SK-N-SH (cell line): ENCODE data around the gene MYH10. TPM values are rescaled to one million over a fixed set of nuclear protein-coding genes. Genes with fewer than 3 reads are reported as not detected.

ENCODE experiments used
- CTCF ChIA-PET: fragments of 300-600, 350-600 bp; formaldehyde crosslinking; extraction: SDS; loops from one replicate; lab custom pipeline; 2021; lab: Yijun Ruan, JAX
- POLR2A ChIA-PET: fragments of 350-600 bp; sonication (Branson Sonifier 250); formaldehyde crosslinking; extraction: SDS; loops from one replicate; lab custom pipeline; 2020; ENCODE audit warnings: antibody characterized with exemption, inconsistent platforms; lab: Yijun Ruan, JAX
- DNase-seq: peaks from one replicate; pipeline ENCODE4 v3.0.0; 2012
- H2AFZ ChIP-seq: fragments of 200-600 bp; sonication (generic); 2 replicates; pipeline ENCODE4 v1.8.1; 2016; ENCODE audit warnings: antibody characterized with exemption, mild to moderate bottlenecking, low read depth
- H3F3A ChIP-seq: fragments of 200-600 bp; sonication (generic); replicated peaks from 2 replicates; pipeline ENCODE3; 2016; ENCODE audit warnings: antibody characterized with exemption, mild to moderate bottlenecking; ENCODE audit not compliant: insufficient read depth
- H3K27ac ChIP-seq, 2 experiments: fragments of 200-500 bp in 1 of 2; fragments of 200-600 bp in 1 of 2; sonication (Bioruptor generic) in 1 of 2; sonication (generic), shearing (Covaris generic) in 1 of 2; 2 replicates each; pipeline versions ENCODE4 v1.5.1 to v1.6.1; 2014 to 2016; ENCODE audit warnings: low read depth in 2 of 2, inconsistent platforms in 1 of 2, low read length in 1 of 2, mild to moderate bottlenecking in 1 of 2, mixed read lengths in 1 of 2
- H3K27me3 ChIP-seq: fragments of 200-600 bp; sonication (generic), shearing (Covaris generic); 2 replicates; pipeline ENCODE4 v1.6.1; 2016; ENCODE audit warnings: mixed run types; ENCODE audit not compliant: insufficient read depth
- H3K36me3 ChIP-seq, 2 experiments: fragments of 200-500 bp in 1 of 2; fragments of 200-600 bp in 1 of 2; sonication (Bioruptor generic) in 1 of 2; sonication (generic) in 1 of 2; replicated peaks in 1 of 2; 2 replicates each; pipeline versions ENCODE3 to v1.5.1; 2014 to 2016; ENCODE audit warnings: low read length in 1 of 2, mild to moderate bottlenecking in 1 of 2; ENCODE audit not compliant: insufficient read depth in 2 of 2, control insufficient read depth in 1 of 2
- H3K4me1 ChIP-seq, 2 experiments: fragments of 200-500 bp in 1 of 2; fragments of 200-600 bp in 1 of 2; sonication (Bioruptor generic) in 1 of 2; sonication (generic), shearing (Covaris generic) in 1 of 2; 2 replicates each; pipeline versions ENCODE4 v1.5.1 to v1.6.1; 2014 to 2016; ENCODE audit warnings: low read depth in 1 of 2, low read length in 1 of 2, mixed run types in 1 of 2; ENCODE audit not compliant: insufficient read depth in 2 of 2, control insufficient read depth in 1 of 2
- H3K4me2 ChIP-seq: fragments of 200-600 bp; sonication (generic), shearing (Covaris generic); 2 replicates; pipeline ENCODE4 v1.6.1; 2017; ENCODE audit warnings: mixed run types
- H3K4me3 ChIP-seq, 2 experiments: fragments of 200-500 bp in 1 of 2; fragments of 200-600 bp in 1 of 2; sonication (Bioruptor generic) in 1 of 2; sonication (generic), shearing (Covaris generic) in 1 of 2; 2 replicates each; pipeline versions ENCODE4 v1.5.1 to v1.8.1; 2014 to 2016; ENCODE audit warnings: low read depth in 2 of 2, inconsistent platforms in 1 of 2, low read length in 1 of 2, mild to moderate bottlenecking in 1 of 2, mixed read lengths in 1 of 2, moderate library complexity in 1 of 2
- H3K79me2 ChIP-seq: fragments of 200-600 bp; sonication (generic); 2 replicates; pipeline ENCODE4 v1.8.1; 2017; ENCODE audit warnings: mild to moderate bottlenecking; ENCODE audit not compliant: insufficient read depth
- H3K9ac ChIP-seq: fragments of 200-600 bp; sonication (generic); 2 replicates; pipeline ENCODE4 v1.6.1; 2017; ENCODE audit warnings: mixed run types
- H3K9me2 ChIP-seq: fragments of 200-600 bp; sonication (generic); 2 replicates; pipeline ENCODE4 v1.6.1; 2017; ENCODE audit warnings: mixed run types
- H3K9me3 ChIP-seq: fragments of 200-600 bp; sonication (generic); 2 replicates; pipeline ENCODE4 v1.6.1; 2017; ENCODE audit warnings: mixed run types, mild to moderate bottlenecking, moderate library complexity
- H4K20me1 ChIP-seq: fragments of 200-600 bp; sonication (generic); 2 replicates; pipeline ENCODE4 v1.6.1; 2017; ENCODE audit warnings: mild to moderate bottlenecking, mixed run types; ENCODE audit not compliant: insufficient read depth
- CHD2 ChIP-seq: fragments of 150-350 bp; IDR thresholded peaks from 2 replicates; pipeline ENCODE4 v1.6.1; 2018; ENCODE audit warnings: low read length; ENCODE audit not compliant: partially characterized antibody
- ELF1 ChIP-seq: IDR thresholded peaks from 2 replicates; pipeline ENCODE4 v1.4.0; 2012
- EP300 ChIP-seq, 2 experiments: IDR thresholded peaks; 2 replicates each; pipeline versions ENCODE4 v1.4.0 to v1.6.1; 2012; ENCODE audit warnings: borderline replicate concordance in 1 of 2, low read depth in 1 of 2, low read length in 1 of 2
- FOSL2 ChIP-seq: IDR thresholded peaks from 2 replicates; pipeline ENCODE4 v1.4.0; 2012; ENCODE audit warnings: low read depth, mild to moderate bottlenecking, moderate library complexity, borderline replicate concordance
- FOXJ3 ChIP-seq: sonication (generic); formaldehyde crosslinking; IDR thresholded peaks from 2 replicates; pipeline ENCODE4 v1.5.1; 2020; ENCODE audit warnings: mild to moderate bottlenecking, missing genetic modification reagents
- FOXM1 ChIP-seq: IDR thresholded peaks from 2 replicates; pipeline ENCODE4 v1.4.0; 2012; ENCODE audit warnings: low read depth, mild to moderate bottlenecking
- GABPA ChIP-seq: IDR thresholded peaks from 2 replicates; pipeline ENCODE4 v1.4.0; 2012; ENCODE audit warnings: low read depth, mild to moderate bottlenecking
- MEF2A ChIP-seq: IDR thresholded peaks from 2 replicates; pipeline ENCODE4 v1.4.0; 2012; ENCODE audit warnings: low read depth, borderline replicate concordance
- MXI1 ChIP-seq: IDR thresholded peaks from 2 replicates; pipeline ENCODE4 v1.6.1; 2012; ENCODE audit warnings: mild to moderate bottlenecking, low read depth, low read length, improper control_type of control experiment
- POLR2AphosphoS5 ChIP-seq: IDR thresholded peaks from 2 replicates; pipeline ENCODE4 v1.6.1; 2012; ENCODE audit warnings: low read depth, low read length
- RCOR1 ChIP-seq: fragments of 150-350 bp; IDR thresholded peaks from 2 replicates; pipeline ENCODE4 v1.6.1; 2017; ENCODE audit warnings: antibody characterized with exemption, low read length
- RXRA ChIP-seq: IDR thresholded peaks from 2 replicates; pipeline ENCODE4 v1.4.0; 2012; ENCODE audit warnings: low read depth, mild to moderate bottlenecking, borderline replicate concordance
- SMC3 ChIP-seq: IDR thresholded peaks from 2 replicates; pipeline ENCODE4 v1.6.1; 2012; ENCODE audit warnings: low read depth, low read length, improper control_type of control experiment
- TAF1 ChIP-seq: IDR thresholded peaks from 2 replicates; pipeline ENCODE4 v1.6.1; 2012; ENCODE audit warnings: low read depth, mild to moderate bottlenecking, low read length, moderate library complexity, borderline replicate concordance
- TCF12 ChIP-seq: IDR thresholded peaks from 2 replicates; pipeline ENCODE4 v1.4.0; 2012
- WGBS: methylation state at CpG from one replicate; pipeline ENCODE4 v1.1.6; 2017; ENCODE audit warnings: low lambda C conversion rate; 5-methylcytosine and 5-hydroxymethylcytosine counted together
- polyA plus RNA-seq, 3 experiments: library from polyadenylated mRNA; depleted of rRNA; stranded (reverse); fragments of >200 nt; gene quantifications; 2 replicates each; pipeline ENCODE4 v1.2.3, GENCODE V29; 2012
- TF ChIP-seq, protein P1 (sequence below): fragments of 150-350 bp; IDR thresholded peaks from 2 replicates; pipeline ENCODE4 v1.6.1; 2016; ENCODE audit warnings: mild to moderate bottlenecking, low read depth, low read length
- TF ChIP-seq, protein P2 (sequence below): IDR thresholded peaks from 2 replicates; pipeline ENCODE4 v1.4.0; 2012; ENCODE audit warnings: low read depth
- TF ChIP-seq, protein P3 (sequence below): IDR thresholded peaks from 2 replicates; pipeline ENCODE4; 2012
- TF ChIP-seq, protein P4 (sequence below): fragments of 150-350 bp; IDR thresholded peaks from 2 replicates; pipeline ENCODE4 v1.6.1; 2017; ENCODE audit warnings: antibody characterized with exemption, low read length, low read depth, borderline replicate concordance
- TF ChIP-seq, protein P5 (sequence below): IDR thresholded peaks from 2 replicates; pipeline ENCODE4 v1.6.1; 2012; ENCODE audit warnings: mild to moderate bottlenecking, low read depth, low read length, moderate library complexity

MYH10 gene
- polyA plus RNA-seq, 1 of the 3 experiments (the other 2 are of a cell fraction), result 64.2 TPM

DNA sequence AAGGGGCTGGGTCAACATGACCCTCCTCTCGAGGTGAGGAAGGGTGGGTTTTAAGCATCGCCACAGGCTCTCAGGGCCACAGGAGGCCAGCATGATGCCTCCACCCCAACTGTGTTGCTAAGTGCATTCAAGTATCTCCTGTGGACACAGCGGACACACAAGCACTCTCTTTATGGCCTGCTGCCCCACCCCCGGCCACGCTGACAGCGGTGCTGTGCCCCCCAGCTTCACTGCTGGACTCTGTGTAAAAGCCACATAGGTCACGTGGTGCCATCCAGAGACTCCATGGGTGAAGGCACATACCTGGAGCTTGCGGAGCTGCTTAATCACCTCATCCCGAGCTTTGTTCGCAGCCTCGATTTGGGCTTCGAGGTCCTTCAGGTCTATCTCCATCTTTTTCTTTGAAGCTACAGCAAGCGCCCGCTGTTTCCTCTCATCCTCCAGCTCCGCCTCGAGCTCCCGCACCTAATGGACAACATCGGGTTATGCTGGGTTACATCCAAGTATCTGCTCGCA, 143.3 kb downstream of the MYH10 start:
- Histone ChIP-seq H3K4me3 (no peak overlapping the region), H3K36me3 (peaks cover 84 to 86% of the 10 kb centered on the region in 2 experiments), H3K79me2 (no peaks in the 10 kb centered on the region), H3K9me3 (peaks cover 9% of the 10 kb centered on the region; the same call in 1 of the 2 replicates)
- TF ChIP-seq, protein P1, sequence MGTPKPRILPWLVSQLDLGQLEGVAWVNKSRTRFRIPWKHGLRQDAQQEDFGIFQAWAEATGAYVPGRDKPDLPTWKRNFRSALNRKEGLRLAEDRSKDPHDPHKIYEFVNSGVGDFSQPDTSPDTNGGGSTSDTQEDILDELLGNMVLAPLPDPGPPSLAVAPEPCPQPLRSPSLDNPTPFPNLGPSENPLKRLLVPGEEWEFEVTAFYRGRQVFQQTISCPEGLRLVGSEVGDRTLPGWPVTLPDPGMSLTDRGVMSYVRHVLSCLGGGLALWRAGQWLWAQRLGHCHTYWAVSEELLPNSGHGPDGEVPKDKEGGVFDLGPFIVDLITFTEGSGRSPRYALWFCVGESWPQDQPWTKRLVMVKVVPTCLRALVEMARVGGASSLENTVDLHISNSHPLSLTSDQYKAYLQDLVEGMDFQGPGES, result no peak
- TF ChIP-seq FOXM1, result no peak
- no peak for TF ChIP-seq EP300 (IDR thresholded peaks at IDR 0.05; ENCODE audit: borderline replicate concordance in 1 of 2, low read depth in 1 of 2, low read length in 1 of 2)
- TF ChIP-seq, protein P2, sequence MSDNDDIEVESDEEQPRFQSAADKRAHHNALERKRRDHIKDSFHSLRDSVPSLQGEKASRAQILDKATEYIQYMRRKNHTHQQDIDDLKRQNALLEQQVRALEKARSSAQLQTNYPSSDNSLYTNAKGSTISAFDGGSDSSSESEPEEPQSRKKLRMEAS, result no peak
- no peak for TF ChIP-seq TAF1
- TF ChIP-seq MXI1, result no peak
- no peak for TF ChIP-seq MEF2A
- TF ChIP-seq SMC3, result no peak
- TF ChIP-seq, protein P3, sequence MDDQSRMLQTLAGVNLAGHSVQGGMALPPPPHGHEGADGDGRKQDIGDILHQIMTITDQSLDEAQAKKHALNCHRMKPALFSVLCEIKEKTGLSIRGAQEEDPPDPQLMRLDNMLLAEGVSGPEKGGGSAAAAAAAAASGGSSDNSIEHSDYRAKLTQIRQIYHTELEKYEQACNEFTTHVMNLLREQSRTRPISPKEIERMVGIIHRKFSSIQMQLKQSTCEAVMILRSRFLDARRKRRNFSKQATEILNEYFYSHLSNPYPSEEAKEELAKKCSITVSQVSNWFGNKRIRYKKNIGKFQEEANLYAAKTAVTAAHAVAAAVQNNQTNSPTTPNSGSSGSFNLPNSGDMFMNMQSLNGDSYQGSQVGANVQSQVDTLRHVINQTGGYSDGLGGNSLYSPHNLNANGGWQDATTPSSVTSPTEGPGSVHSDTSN, result no peak
- no peak for TF ChIP-seq FOSL2
- no peak for TF ChIP-seq CHD2
- TF ChIP-seq, all 33 proteins: peak for 0
- ChIA-PET CTCF (interaction anchor here (3.7 kb wide), 1 partner anchor 259 kb away, joined by 12 read pairs; no protein-coding TSS in a partner anchor), POLR2A (no interaction called here)
- Histone ChIP-seq H3K9me2 (no peaks in the 10 kb centered on the region), H3K4me2 (no peak overlapping the region), H3K9ac (no peak overlapping the region), H3K4me1 (no peaks in the 10 kb centered on the region), H4K20me1 (no peaks in the 10 kb centered on the region), H3F3A (peaks cover 18% of the 10 kb centered on the region), H3K27ac (no peak overlapping the region), H2AFZ (no peak overlapping the region), H3K27me3 (no peaks in the 10 kb centered on the region)
- 92% methylated on average over 16 of the region's 19 CpGs for WGBS
- no peak for DNase-seq

DNA sequence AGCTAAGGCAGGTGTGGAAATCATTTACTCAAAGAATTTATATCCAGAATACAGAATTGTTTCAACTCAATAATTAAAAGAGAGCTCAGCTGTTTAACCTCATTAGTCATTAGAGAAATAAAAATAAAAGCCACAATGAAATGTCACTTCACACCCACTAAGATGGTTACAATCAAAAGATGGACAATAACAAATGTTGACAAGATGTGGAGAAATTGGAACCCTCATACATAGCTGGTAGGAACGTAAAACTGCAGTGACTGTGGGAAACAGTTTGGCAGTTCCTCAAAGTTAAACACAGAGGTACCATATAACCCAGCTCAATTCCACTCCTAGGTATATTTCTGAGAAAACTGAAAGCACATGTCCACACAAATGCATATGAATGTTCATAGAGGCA, 145.0 kb downstream of the MYH10 start:
- Histone ChIP-seq H3K4me3 (no peak overlapping the region), H3K9me3 (peaks cover 9% of the 10 kb centered on the region; the same call in 1 of the 2 replicates), H3K27ac (no peak overlapping the region), H3K9me2 (no peaks in the 10 kb centered on the region), H3F3A (peaks cover 18% of the 10 kb centered on the region), H3K4me2 (no peak overlapping the region), H3K79me2 (no peaks in the 10 kb centered on the region), H3K9ac (no peak overlapping the region), H3K27me3 (no peaks in the 10 kb centered on the region), H3K4me1 (no peaks in the 10 kb centered on the region), H3K36me3 (peaks cover 78 to 84% of the 10 kb centered on the region in 2 experiments), H4K20me1 (no peaks in the 10 kb centered on the region), H2AFZ (no peak overlapping the region)
- ChIA-PET POLR2A (no interaction called here), CTCF (interaction anchor here (0.5 to 3.2 kb wide), 3 partner anchors 261 to 523 kb away, joined by 3 to 13 read pairs (median 3); no protein-coding TSS in a partner anchor)
- 90% methylated on average over 1 of the region's 1 CpG for WGBS
- DNase-seq, result no peak
- TF ChIP-seq, protein P1, result no peak
- no peak for TF ChIP-seq RXRA
- no peak for TF ChIP-seq FOXJ3 (CRISPR knock-in tag)
- TF ChIP-seq, protein P4, sequence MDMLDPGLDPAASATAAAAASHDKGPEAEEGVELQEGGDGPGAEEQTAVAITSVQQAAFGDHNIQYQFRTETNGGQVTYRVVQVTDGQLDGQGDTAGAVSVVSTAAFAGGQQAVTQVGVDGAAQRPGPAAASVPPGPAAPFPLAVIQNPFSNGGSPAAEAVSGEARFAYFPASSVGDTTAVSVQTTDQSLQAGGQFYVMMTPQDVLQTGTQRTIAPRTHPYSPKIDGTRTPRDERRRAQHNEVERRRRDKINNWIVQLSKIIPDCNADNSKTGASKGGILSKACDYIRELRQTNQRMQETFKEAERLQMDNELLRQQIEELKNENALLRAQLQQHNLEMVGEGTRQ, result no peak
- no peak for TF ChIP-seq GABPA
- TF ChIP-seq TCF12, result no peak
- TF ChIP-seq, protein P5, sequence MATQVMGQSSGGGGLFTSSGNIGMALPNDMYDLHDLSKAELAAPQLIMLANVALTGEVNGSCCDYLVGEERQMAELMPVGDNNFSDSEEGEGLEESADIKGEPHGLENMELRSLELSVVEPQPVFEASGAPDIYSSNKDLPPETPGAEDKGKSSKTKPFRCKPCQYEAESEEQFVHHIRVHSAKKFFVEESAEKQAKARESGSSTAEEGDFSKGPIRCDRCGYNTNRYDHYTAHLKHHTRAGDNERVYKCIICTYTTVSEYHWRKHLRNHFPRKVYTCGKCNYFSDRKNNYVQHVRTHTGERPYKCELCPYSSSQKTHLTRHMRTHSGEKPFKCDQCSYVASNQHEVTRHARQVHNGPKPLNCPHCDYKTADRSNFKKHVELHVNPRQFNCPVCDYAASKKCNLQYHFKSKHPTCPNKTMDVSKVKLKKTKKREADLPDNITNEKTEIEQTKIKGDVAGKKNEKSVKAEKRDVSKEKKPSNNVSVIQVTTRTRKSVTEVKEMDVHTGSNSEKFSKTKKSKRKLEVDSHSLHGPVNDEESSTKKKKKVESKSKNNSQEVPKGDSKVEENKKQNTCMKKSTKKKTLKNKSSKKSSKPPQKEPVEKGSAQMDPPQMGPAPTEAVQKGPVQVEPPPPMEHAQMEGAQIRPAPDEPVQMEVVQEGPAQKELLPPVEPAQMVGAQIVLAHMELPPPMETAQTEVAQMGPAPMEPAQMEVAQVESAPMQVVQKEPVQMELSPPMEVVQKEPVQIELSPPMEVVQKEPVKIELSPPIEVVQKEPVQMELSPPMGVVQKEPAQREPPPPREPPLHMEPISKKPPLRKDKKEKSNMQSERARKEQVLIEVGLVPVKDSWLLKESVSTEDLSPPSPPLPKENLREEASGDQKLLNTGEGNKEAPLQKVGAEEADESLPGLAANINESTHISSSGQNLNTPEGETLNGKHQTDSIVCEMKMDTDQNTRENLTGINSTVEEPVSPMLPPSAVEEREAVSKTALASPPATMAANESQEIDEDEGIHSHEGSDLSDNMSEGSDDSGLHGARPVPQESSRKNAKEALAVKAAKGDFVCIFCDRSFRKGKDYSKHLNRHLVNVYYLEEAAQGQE, result no peak
- TF ChIP-seq FOSL2, result no peak
- no peak for TF ChIP-seq POLR2AphosphoS5
- TF ChIP-seq RCOR1, result no peak
- TF ChIP-seq ELF1, result no peak
- TF ChIP-seq FOXM1, result no peak
